Astrocyte of the spinal cord (primary cell): ENCODE measurements around the gene PCDH15.

Source experiments
- DNase-seq: peaks from one replicate; pipeline ENCODE4 v3.0.0; 2011; ENCODE audit warnings: low read depth, low spot score
- H3K4me3 ChIP-seq: 2 replicates; pipeline ENCODE4 v1.5.1; 2011; ENCODE audit warnings: low read depth, mild to moderate bottlenecking, low read length, moderate library complexity
- CTCF ChIP-seq: IDR thresholded peaks from 2 replicates; pipeline ENCODE4 v1.5.1; 2012; ENCODE audit warnings: low read depth, mild to moderate bottlenecking, low read length, inconsistent platforms
- in situ Hi-C: cut with HindIII; loops from 2 replicates; pipeline ENCODE4 v1.10.0; 2017; ENCODE audit warnings: low sequenced_read_pairs

PCDH15 gene

GRCh38 chr10:54120806-54121205, 680.2 kb downstream of the PCDH15 start:
- in situ Hi-C loops, result no loop called here
- no peak for DNase-seq
- TF ChIP-seq CTCF, result no peak
- no peak overlapping the region for H3K4me3 ChIP-seq

GRCh38 chr10:54108961-54109360, 692.1 kb downstream of the PCDH15 start:
- no peak for DNase-seq
- in situ Hi-C loops, result no loop called here
- no peak overlapping the region for H3K4me3 ChIP-seq
- TF ChIP-seq CTCF, result no peak

- no peak overlapping the region for H3K4me3 ChIP-seq
- TF ChIP-seq CTCF, result no peak
- in situ Hi-C loops, result no loop called here
- DNase-seq, result no peak
Observed at GRCh38 chr10:54096892-54097291, 704.1 kb downstream of the PCDH15 start.

GRCh38 chr10:54094321-54094720, 706.7 kb downstream of the PCDH15 start:
- in situ Hi-C loops, result no loop called here
- TF ChIP-seq CTCF, result no peak
- no peak overlapping the region for H3K4me3 ChIP-seq
- no peak for DNase-seq

GRCh38 chr10:54091237-54091636, 709.8 kb downstream of the PCDH15 start:
- no peak for DNase-seq
- H3K4me3 ChIP-seq, result no peak overlapping the region
- in situ Hi-C loops, result no loop called here
- no peak for TF ChIP-seq CTCF

DNA sequence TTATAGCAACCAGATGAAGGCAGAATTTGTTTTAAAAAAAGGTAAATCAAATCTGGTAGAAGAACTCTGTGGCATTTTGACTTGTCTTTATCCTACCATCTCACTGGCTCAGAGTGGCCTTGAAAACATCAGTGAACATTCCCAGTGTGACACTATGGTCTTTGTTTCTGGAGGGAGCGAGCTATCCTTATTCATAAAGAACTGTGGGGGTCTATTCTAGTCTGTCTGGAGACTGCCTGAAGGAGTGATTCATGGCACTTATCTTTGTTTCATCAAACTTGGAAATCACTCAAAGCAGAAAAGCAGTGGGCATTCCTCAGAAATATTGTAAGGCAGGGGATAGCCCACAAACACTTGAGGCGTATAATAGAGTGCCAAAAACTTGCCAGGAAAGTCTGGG, 719.1 kb downstream of the PCDH15 start:
- TF ChIP-seq CTCF, result no peak
- no peak for DNase-seq
- H3K4me3 ChIP-seq, result no peak overlapping the region
- in situ Hi-C loops, result no loop called here

DNA sequence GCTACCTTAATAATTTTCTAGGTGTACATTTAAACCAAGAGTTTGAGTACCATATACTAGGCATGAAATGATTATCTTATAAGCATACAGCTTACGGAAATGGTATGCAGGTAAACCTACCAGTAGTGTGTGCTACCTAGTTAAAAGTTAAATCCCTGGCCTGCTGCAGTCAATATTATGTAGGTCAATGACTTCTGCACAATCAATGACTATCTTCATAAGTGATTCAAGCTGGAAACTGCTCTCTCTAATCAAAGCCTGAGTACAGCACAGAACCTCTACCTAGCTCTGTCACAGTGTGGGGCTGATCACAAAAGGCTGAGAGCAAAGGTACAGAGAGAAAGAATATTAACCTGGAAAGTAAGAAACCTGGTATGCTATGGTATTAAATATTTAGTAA, 733.7 kb downstream of the PCDH15 start:
- no peak overlapping the region for H3K4me3 ChIP-seq
- no peak for TF ChIP-seq CTCF
- DNase-seq, result no peak
- in situ Hi-C loops, result no loop called here
